Smooth muscle cell (in vitro differentiated cells): Measurements from ENCODE around the gene DDX49. TPM values are rescaled to one million over a fixed set of nuclear protein-coding genes. Genes with fewer than 3 reads are reported as not detected.

ENCODE experiments used
- DNase-seq: peaks from one replicate; lab custom pipeline; 2025; ENCODE audit not compliant: unreplicated experiment; lab: John Stamatoyannopoulos, UW
- H2AFZ ChIP-seq: fragments of 200-600 bp; sonication (generic); 2 replicates; pipeline ENCODE4 v1.6.0; 2016; ENCODE audit warnings: antibody characterized with exemption, low read depth, mild to moderate bottlenecking
- H3F3A ChIP-seq: fragments of 200-600 bp; sonication (generic); 2 replicates; pipeline ENCODE4 v1.6.0; 2017; ENCODE audit warnings: antibody characterized with exemption, low read depth
- H3K27ac ChIP-seq: fragments of 200-600 bp; sonication (generic); 2 replicates; pipeline ENCODE4 v1.5.1; 2016; ENCODE audit warnings: low read depth, mild to moderate bottlenecking
- H3K27me3 ChIP-seq: fragments of 200-600 bp; sonication (generic); 2 replicates; pipeline ENCODE4 v1.6.1; 2016; ENCODE audit warnings: low read depth, mild to moderate bottlenecking
- H3K36me3 ChIP-seq: fragments of 200-600 bp; sonication (generic); 2 replicates; pipeline ENCODE4 v1.5.1; 2016; ENCODE audit warnings: low read depth
- H3K4me1 ChIP-seq: fragments of 200-600 bp; sonication (generic); 2 replicates; pipeline ENCODE4 v1.5.1; 2016; ENCODE audit warnings: low read depth
- H3K4me2 ChIP-seq: fragments of 200-600 bp; sonication (generic); 2 replicates; pipeline ENCODE4 v1.6.0; 2016; ENCODE audit warnings: mild to moderate bottlenecking
- H3K4me3 ChIP-seq: fragments of 200-600 bp; sonication (generic); 2 replicates; pipeline ENCODE4 v1.5.1; 2016; ENCODE audit warnings: mild to moderate bottlenecking
- H3K79me2 ChIP-seq: fragments of 200-600 bp; sonication (generic); 2 replicates; pipeline ENCODE4 v1.6.0; 2016; ENCODE audit warnings: low read depth, mild to moderate bottlenecking
- H3K9ac ChIP-seq: fragments of 200-600 bp; sonication (generic); 2 replicates; pipeline ENCODE4 v1.6.0; 2016; ENCODE audit warnings: low read depth
- H3K9me3 ChIP-seq: fragments of 200-600 bp; sonication (generic); replicated peaks from 2 replicates; pipeline ENCODE4 v1.5.1; 2016; ENCODE audit warnings: low read depth
- H4K20me1 ChIP-seq: fragments of 200-600 bp; sonication (generic); 2 replicates; pipeline ENCODE4 v1.6.0; 2016; ENCODE audit warnings: low read depth
- CTCF ChIP-seq: fragments of 200-600 bp; sonication (generic); IDR thresholded peaks from 2 replicates; pipeline ENCODE4 v1.5.1; 2017; ENCODE audit warnings: borderline replicate concordance, mild to moderate bottlenecking, antibody characterized with exemption; ENCODE audit not compliant: insufficient read depth, poor library complexity, severe bottlenecking
- WGBS: methylation state at CpG from one replicate; pipeline ENCODE4 v1.1.7; 2016; ENCODE audit warnings: low lambda C conversion rate; 5-methylcytosine and 5-hydroxymethylcytosine counted together
- polyA plus RNA-seq: library from polyadenylated mRNA; unstranded; fragments of >200 nt; fragmentation: Nextera tagmentation; extraction: Ambion mirVana; gene quantifications from 2 replicates; pipeline ENCODE4 v1.2.1, GENCODE V29; 2016
- total RNA-seq: library from RNA; depleted of rRNA; stranded (reverse); fragments of >200 nt; gene quantifications from 2 replicates; pipeline ENCODE4 v1.2.3, GENCODE V29; 2014

DDX49 gene
- total and polyA plus RNA-seq, 2 experiments from 2014 or later = 36.1 to 39.6 TPM

- H2AFZ ChIP-seq = no peak overlapping the region
- no peaks in the 10 kb centered on the region for H3K9me3 ChIP-seq
- H3K4me1 ChIP-seq = no peaks in the 10 kb centered on the region
- DNase-seq = no peak
- 80% methylated on average over 13 of the region's 13 CpGs for WGBS
- H3K4me3 ChIP-seq = no peak overlapping the region
- H3K79me2 ChIP-seq = no peaks in the 10 kb centered on the region
- no peaks in the 10 kb centered on the region for H3K36me3 ChIP-seq
- no peaks in the 10 kb centered on the region for H3F3A ChIP-seq
- no peak overlapping the region for H3K4me2 ChIP-seq
- no peaks in the 10 kb centered on the region for H3K27me3 ChIP-seq
- no peak for TF ChIP-seq CTCF
- H3K27ac ChIP-seq = no peak overlapping the region
- H3K9ac ChIP-seq = no peak overlapping the region
- H4K20me1 ChIP-seq = peaks cover 24% of the 10 kb centered on the region
These were observed 13.8 kb downstream of the DDX49 start for GRCh38 chr19:18933297-18933696.

GRCh38 chr19:18939163-18939562 lies 19.6 kb downstream of the DDX49 start:
- Histone ChIP-seq H3K79me2 (peaks cover 20% of the 10 kb centered on the region), H3K9me3 (no peaks in the 10 kb centered on the region), H2AFZ (no peak overlapping the region), H4K20me1 (peaks cover 14% of the 10 kb centered on the region), H3K4me1 (peaks cover 6% of the 10 kb centered on the region), H3K27ac (no peak overlapping the region), H3K9ac (no peak overlapping the region), H3K4me2 (peak overlapping the region; percentile 99), H3F3A (no peaks in the 10 kb centered on the region), H3K4me3 (no peak overlapping the region), H3K36me3 (no peaks in the 10 kb centered on the region), H3K27me3 (no peaks in the 10 kb centered on the region)
- no peak for TF ChIP-seq CTCF
- DNase-seq = no peak
- WGBS = 90% methylated on average over 3 of the region's 3 CpGs

- peaks cover 14% of the 10 kb centered on the region for H4K20me1 ChIP-seq
- H3K4me3 ChIP-seq = peak overlapping the region; percentile 77
- no peaks in the 10 kb centered on the region for H3K9me3 ChIP-seq
- peak overlapping the region; percentile 83 for H2AFZ ChIP-seq
- peaks cover 6% of the 10 kb centered on the region for H3K4me1 ChIP-seq
- no peaks in the 10 kb centered on the region for H3K27me3 ChIP-seq
- peaks cover 20% of the 10 kb centered on the region for H3K79me2 ChIP-seq
- peak overlapping the region; percentile 83 for H3K9ac ChIP-seq
- DNase-seq = peak; percentile 26
- 2% methylated on average over 38 of the region's 47 CpGs for WGBS
- H3K4me2 ChIP-seq = peak overlapping the region; percentile 99
- no peaks in the 10 kb centered on the region for H3K36me3 ChIP-seq
- TF ChIP-seq CTCF = peak; percentile 1
- no peaks in the 10 kb centered on the region for H3F3A ChIP-seq
- H3K27ac ChIP-seq = peak overlapping the region; percentile 41
These were observed 20.6 kb downstream of the DDX49 start for GRCh38 chr19:18939922-18940768.
